HepG2 (cell line): ENCODE measurements around the gene RAD21L1. TPM values are rescaled to one million over a fixed set of nuclear protein-coding genes. Genes with fewer than 3 reads are reported as not detected.

Source experiments
- KLF12 ChIP-seq: sonication (generic); formaldehyde crosslinking; IDR thresholded peaks from 2 replicates; pipeline ENCODE4 v1.4.0; 2020; ENCODE audit warnings: missing genetic modification reagents, borderline replicate concordance
- MAZ ChIP-seq, 2 experiments: sonication (generic) in 1 of 2; formaldehyde crosslinking in 1 of 2; IDR thresholded peaks; 2 replicates each; pipeline versions ENCODE4 v1.5.0 to v1.6.1; 2012 to 2020; ENCODE audit warnings: low read depth in 2 of 2, mild to moderate bottlenecking in 2 of 2, borderline replicate concordance in 1 of 2, improper control_type of control experiment in 1 of 2, low read length in 1 of 2, missing genetic modification reagents in 1 of 2, moderate library complexity in 1 of 2
- MIER3 ChIP-seq: IDR thresholded peaks from 2 replicates; pipeline ENCODE4 v1.6.1; 2016; ENCODE audit warnings: missing compliant biosample characterization, borderline replicate concordance
- POLR2A ChIP-seq, 2 experiments: IDR thresholded peaks; 2 replicates each; pipeline ENCODE4 v1.6.1; 2011; ENCODE audit warnings: low read depth in 2 of 2, low read length in 2 of 2, mild to moderate bottlenecking in 1 of 2, moderate library complexity in 1 of 2; ENCODE audit not compliant: insufficient read depth in 1 of 2
- RXRB ChIP-seq: IDR thresholded peaks from 2 replicates; pipeline ENCODE4 v1.6.1; 2016; ENCODE audit warnings: borderline replicate concordance, missing genetic modification reagents, missing compliant biosample characterization
- SALL1 ChIP-seq: sonication (generic); formaldehyde crosslinking; IDR thresholded peaks from 2 replicates; pipeline ENCODE4 v1.8.0; 2022; ENCODE audit warnings: mild to moderate bottlenecking, missing genetic modification reagents
- ZEB1 ChIP-seq: IDR thresholded peaks from 2 replicates; pipeline ENCODE4 v1.6.1; 2012; ENCODE audit warnings: mild to moderate bottlenecking, low read depth, inconsistent platforms; ENCODE audit not compliant: insufficient replicate concordance
- ZFAT ChIP-seq: sonication (generic); formaldehyde crosslinking; conservative IDR thresholded peaks from 2 replicates; pipeline ENCODE4 v1.8.1; 2023; ENCODE audit warnings: missing genetic modification reagents, inconsistent platforms
- ZFP37 ChIP-seq: sonication (generic); formaldehyde crosslinking; IDR thresholded peaks from 2 replicates; pipeline ENCODE4 v1.4.0; 2020; ENCODE audit warnings: missing genetic modification reagents, borderline replicate concordance
- ZNF12 ChIP-seq: sonication (generic); formaldehyde crosslinking; IDR thresholded peaks from 2 replicates; pipeline ENCODE4 v1.5.0; 2020; ENCODE audit warnings: missing genetic modification reagents
- ZNF337 ChIP-seq: sonication (generic); formaldehyde crosslinking; IDR thresholded peaks from 2 replicates; pipeline ENCODE4 v1.5.1; 2020; ENCODE audit warnings: missing genetic modification reagents, low read depth, mild to moderate bottlenecking, borderline replicate concordance
- polyA plus RNA-seq, 8 experiments: library from polyadenylated mRNA; depleted of rRNA in 3 of 8; stranded (reverse) in 7 of 8; unstranded in 1 of 8; fragments of >200 nt; fragmentation: Illumina TruSeq in 4 of 8; extraction: Trizol in 4 of 8; gene quantifications; 2 replicates each; pipeline versions ENCODE4 v1.2.1 to v1.2.3, GENCODE V29; 2011 to 2016; ENCODE audit warnings: low read depth in 4 of 8, missing spikeins in 1 of 8, mixed read lengths in 1 of 8; ENCODE audit not compliant: insufficient read depth in 1 of 8
- total RNA-seq, 5 experiments: library from RNA; depleted of rRNA; stranded (reverse); fragments of >200 nt; fragmentation: Illumina TruSeq; extraction: Trizol; gene quantifications; 2 replicates each; pipeline ENCODE4 v1.2.3, GENCODE V29; 2016; ENCODE audit warnings: low read depth in 1 of 5
- TF ChIP-seq, protein P1 (sequence below): sonication (generic); formaldehyde crosslinking; IDR thresholded peaks from 2 replicates; pipeline ENCODE4 v1.4.0; 2020; ENCODE audit warnings: mild to moderate bottlenecking, missing genetic modification reagents
- TF ChIP-seq, protein P2 (sequence below): sonication (generic); formaldehyde crosslinking; IDR thresholded peaks from 2 replicates; pipeline ENCODE4 v1.8.1; 2023; ENCODE audit warnings: missing genetic modification reagents, inconsistent platforms, borderline replicate concordance
- TF ChIP-seq, protein P3 (sequence below): sonication (generic); formaldehyde crosslinking; IDR thresholded peaks from 2 replicates; pipeline ENCODE4 v1.4.0; 2020; ENCODE audit warnings: mild to moderate bottlenecking, low read depth, missing genetic modification reagents
- TF ChIP-seq, protein P4 (sequence below): sonication (generic); formaldehyde crosslinking; IDR thresholded peaks from 2 replicates; pipeline ENCODE4 v1.9.0; 2021; ENCODE audit warnings: missing genetic modification reagents, borderline replicate concordance
- TF ChIP-seq, protein P5 (sequence below): sonication (generic); formaldehyde crosslinking; IDR thresholded peaks from 2 replicates; pipeline ENCODE4 v1.5.0; 2020; ENCODE audit warnings: missing genetic modification reagents, mild to moderate bottlenecking, borderline replicate concordance
- TF ChIP-seq, protein P6 (sequence below): sonication (generic); formaldehyde crosslinking; IDR thresholded peaks from 2 replicates; pipeline ENCODE4 v1.4.0; 2020; ENCODE audit warnings: mild to moderate bottlenecking, missing genetic modification reagents
- TF ChIP-seq, protein P7 (sequence below): IDR thresholded peaks from 2 replicates; pipeline ENCODE4 v1.6.1; 2016; ENCODE audit warnings: missing genetic modification reagents, missing compliant biosample characterization

Gene RAD21L1
- total and polyA plus RNA-seq, 2 of the 13 experiments (the other 11 are each of a cell fraction or from before 2014, with no cell fraction given) = not detected

DNA sequence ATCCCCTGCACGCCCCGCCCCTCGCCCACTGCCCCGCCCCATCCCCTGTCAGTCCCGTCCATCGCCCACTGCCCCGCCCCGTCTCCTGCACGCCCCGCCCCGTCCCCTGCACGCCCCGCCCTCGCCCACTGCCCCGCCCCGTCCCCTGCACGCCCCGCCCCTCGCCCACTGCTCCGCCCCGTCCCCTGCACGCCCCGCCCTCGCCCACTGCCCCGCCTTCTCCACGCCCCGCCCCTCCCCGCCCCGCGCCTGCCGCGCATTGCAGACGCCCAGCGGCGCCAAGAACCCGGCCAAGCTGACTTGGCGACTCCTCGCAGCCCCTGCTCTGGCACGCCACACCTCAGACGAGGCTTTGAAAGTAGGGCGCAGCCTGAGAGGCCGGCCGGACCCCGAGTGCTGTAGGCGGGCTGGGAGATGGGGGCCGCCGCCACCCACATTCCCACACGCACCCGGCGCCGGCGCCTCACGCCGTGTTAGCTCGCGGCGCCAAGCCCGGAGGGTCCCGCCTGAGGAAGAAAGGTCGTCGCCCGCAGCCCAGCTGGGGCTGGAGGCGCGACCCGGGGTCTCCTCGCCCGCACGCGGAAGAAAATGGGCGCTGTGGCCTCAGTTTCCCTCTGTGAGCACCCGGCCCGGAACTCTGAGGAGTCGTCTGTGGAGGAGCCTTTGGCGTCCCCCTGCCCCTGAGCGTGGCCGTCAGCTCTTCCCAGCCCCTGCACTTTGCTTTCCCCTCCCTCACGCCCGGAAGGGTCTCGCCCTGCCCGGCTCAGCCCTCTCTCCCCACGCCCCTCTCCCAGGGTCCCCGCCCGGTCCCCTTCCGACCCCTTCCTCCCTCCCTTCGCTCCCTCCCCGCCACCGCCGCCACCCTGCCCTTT lies at the start of gene RAD21L1 (continued):
- peak; percentile 21; the same call in 1 of the 2 replicates for TF ChIP-seq MAZ (IDR thresholded peaks at IDR 0.05; ENCODE audit: borderline replicate concordance, low read depth, low read length)
- TF ChIP-seq MAZ (CRISPR knock-in tag; IDR thresholded peaks at IDR 0.05; ENCODE audit: low read depth) = no peak
- no peak for TF ChIP-seq ZEB1
- TF ChIP-seq, protein P1, sequence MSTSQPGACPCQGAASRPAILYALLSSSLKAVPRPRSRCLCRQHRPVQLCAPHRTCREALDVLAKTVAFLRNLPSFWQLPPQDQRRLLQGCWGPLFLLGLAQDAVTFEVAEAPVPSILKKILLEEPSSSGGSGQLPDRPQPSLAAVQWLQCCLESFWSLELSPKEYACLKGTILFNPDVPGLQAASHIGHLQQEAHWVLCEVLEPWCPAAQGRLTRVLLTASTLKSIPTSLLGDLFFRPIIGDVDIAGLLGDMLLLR (CRISPR knock-in tag) = peak; percentile 69
- no peak for TF ChIP-seq ZFAT
- TF ChIP-seq, protein P2, sequence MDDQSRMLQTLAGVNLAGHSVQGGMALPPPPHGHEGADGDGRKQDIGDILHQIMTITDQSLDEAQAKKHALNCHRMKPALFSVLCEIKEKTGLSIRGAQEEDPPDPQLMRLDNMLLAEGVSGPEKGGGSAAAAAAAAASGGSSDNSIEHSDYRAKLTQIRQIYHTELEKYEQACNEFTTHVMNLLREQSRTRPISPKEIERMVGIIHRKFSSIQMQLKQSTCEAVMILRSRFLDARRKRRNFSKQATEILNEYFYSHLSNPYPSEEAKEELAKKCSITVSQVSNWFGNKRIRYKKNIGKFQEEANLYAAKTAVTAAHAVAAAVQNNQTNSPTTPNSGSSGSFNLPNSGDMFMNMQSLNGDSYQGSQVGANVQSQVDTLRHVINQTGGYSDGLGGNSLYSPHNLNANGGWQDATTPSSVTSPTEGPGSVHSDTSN (CRISPR knock-in tag) = no peak; the same call in 1 of the 2 replicates
- TF ChIP-seq, protein P3, sequence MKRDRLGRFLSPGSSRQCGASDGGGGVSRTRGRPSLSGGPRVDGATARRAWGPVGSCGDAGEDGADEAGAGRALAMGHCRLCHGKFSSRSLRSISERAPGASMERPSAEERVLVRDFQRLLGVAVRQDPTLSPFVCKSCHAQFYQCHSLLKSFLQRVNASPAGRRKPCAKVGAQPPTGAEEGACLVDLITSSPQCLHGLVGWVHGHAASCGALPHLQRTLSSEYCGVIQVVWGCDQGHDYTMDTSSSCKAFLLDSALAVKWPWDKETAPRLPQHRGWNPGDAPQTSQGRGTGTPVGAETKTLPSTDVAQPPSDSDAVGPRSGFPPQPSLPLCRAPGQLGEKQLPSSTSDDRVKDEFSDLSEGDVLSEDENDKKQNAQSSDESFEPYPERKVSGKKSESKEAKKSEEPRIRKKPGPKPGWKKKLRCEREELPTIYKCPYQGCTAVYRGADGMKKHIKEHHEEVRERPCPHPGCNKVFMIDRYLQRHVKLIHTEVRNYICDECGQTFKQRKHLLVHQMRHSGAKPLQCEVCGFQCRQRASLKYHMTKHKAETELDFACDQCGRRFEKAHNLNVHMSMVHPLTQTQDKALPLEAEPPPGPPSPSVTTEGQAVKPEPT (CRISPR knock-in tag) = 0 out of 2 replicates have a peak, but pooled peaks have one; percentile 18
- no peak for TF ChIP-seq ZNF337 (CRISPR knock-in tag)
- TF ChIP-seq RXRB (CRISPR knock-in tag) = no peak
- TF ChIP-seq ZNF12 = no peak
- no peak for TF ChIP-seq KLF12 (CRISPR knock-in tag)
- TF ChIP-seq, protein P4, sequence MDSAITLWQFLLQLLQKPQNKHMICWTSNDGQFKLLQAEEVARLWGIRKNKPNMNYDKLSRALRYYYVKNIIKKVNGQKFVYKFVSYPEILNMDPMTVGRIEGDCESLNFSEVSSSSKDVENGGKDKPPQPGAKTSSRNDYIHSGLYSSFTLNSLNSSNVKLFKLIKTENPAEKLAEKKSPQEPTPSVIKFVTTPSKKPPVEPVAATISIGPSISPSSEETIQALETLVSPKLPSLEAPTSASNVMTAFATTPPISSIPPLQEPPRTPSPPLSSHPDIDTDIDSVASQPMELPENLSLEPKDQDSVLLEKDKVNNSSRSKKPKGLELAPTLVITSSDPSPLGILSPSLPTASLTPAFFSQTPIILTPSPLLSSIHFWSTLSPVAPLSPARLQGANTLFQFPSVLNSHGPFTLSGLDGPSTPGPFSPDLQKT (CRISPR knock-in tag) = no peak
- TF ChIP-seq, protein P5, sequence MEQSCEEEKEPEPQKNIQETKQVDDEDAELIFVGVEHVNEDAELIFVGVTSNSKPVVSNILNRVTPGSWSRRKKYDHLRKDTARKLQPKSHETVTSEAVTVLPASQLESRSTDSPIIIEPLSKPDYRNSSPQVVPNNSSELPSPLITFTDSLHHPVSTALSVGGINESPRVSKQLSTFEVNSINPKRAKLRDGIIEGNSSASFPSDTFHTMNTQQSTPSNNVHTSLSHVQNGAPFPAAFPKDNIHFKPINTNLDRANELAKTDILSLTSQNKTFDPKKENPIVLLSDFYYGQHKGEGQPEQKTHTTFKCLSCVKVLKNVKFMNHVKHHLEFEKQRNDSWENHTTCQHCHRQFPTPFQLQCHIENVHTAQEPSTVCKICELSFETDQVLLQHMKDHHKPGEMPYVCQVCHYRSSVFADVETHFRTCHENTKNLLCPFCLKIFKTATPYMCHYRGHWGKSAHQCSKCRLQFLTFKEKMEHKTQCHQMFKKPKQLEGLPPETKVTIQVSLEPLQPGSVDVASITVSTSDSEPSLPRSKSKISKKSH (CRISPR knock-in tag) = peak; percentile 61; the same call in 1 of the 2 replicates
- TF ChIP-seq, protein P6, sequence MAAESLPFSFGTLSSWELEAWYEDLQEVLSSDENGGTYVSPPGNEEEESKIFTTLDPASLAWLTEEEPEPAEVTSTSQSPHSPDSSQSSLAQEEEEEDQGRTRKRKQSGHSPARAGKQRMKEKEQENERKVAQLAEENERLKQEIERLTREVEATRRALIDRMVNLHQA (CRISPR knock-in tag) = no peak
- 0 out of 2 replicates have a peak, but pooled peaks have one; percentile 21 for TF ChIP-seq SALL1 (CRISPR knock-in tag)
- no peak for TF ChIP-seq POLR2A (IDR thresholded peaks at IDR 0.05; ENCODE audit: insufficient read depth in 1 of 2, low read depth in 2 of 2, low read length in 2 of 2)
- TF ChIP-seq ZFP37 (CRISPR knock-in tag) = no peak
- TF ChIP-seq MIER3 = no peak
- TF ChIP-seq, protein P7, sequence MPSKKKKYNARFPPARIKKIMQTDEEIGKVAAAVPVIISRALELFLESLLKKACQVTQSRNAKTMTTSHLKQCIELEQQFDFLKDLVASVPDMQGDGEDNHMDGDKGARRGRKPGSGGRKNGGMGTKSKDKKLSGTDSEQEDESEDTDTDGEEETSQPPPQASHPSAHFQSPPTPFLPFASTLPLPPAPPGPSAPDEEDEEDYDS (CRISPR knock-in tag) = no peak
